Upper lobe of left lung (tissue), 6 donors: ENCODE measurements around the gene TPRG1. TPM values are rescaled to one million over a fixed set of nuclear protein-coding genes. Genes with fewer than 3 reads are reported as not detected.

Source experiments
- ATAC-seq, 2 donors: fragments of 200-7000 bp; cut with Tn5 transposase; one replicate each; pipeline ENCODE4 v1.9.1; 2022; ENCODE audit warnings: mild to moderate bottlenecking in 2 of 2, moderate library complexity in 2 of 2; ENCODE audit not compliant: low FRiP score in 2 of 2
- DNase-seq, 2 donors: peaks; one replicate each; pipeline ENCODE4 v3.0.0-alpha.2; 2019 to 2020
- H3K27ac ChIP-seq, 4 donors: fragments of 200-600 bp; sonication (generic); one replicate each; pipeline ENCODE4 v1.5.1; 2016 to 2019
- H3K27me3 ChIP-seq, 4 donors: fragments of 200-600 bp; sonication (generic); one replicate each; pipeline ENCODE4 v1.5.1; 2017 to 2019
- H3K36me3 ChIP-seq, 4 donors: fragments of 200-600 bp; sonication (generic); one replicate each; pipeline ENCODE4 v1.5.1; 2016 to 2019
- H3K4me1 ChIP-seq, 4 donors: fragments of 200-600 bp; sonication (generic); one replicate each; pipeline ENCODE4 v1.5.1; 2018 to 2019
- H3K4me3 ChIP-seq, 4 donors: fragments of 200-600 bp; sonication (generic); one replicate each; pipeline ENCODE4 v1.5.1; 2017 to 2019; ENCODE audit warnings: mild to moderate bottlenecking in 2 of 4, moderate library complexity in 1 of 4
- H3K9me3 ChIP-seq, 4 donors: fragments of 200-600 bp; sonication (generic); one replicate each; pipeline ENCODE4 v1.5.1; 2018 to 2019
- CTCF ChIP-seq, 6 experiments: fragments of 450-650 bp in 4 of 6; fragments of 200-600 bp in 2 of 6; sonication (generic) in 2 of 6; IDR thresholded peaks; one replicate each; pipeline ENCODE4 v1.5.1; 2016 to 2019; ENCODE audit warnings: antibody characterized with exemption in 6 of 6
- EP300 ChIP-seq, 4 donors: sonication (generic); formaldehyde crosslinking; IDR thresholded peaks; one replicate each; pipeline ENCODE4 v1.5.1; 2017; ENCODE audit warnings: antibody characterized with exemption in 4 of 4, control low read depth in 2 of 4
- POLR2A ChIP-seq, 4 donors: fragments of 450-650 bp; IDR thresholded peaks; one replicate each; pipeline ENCODE4 v1.5.1; 2016 to 2017; ENCODE audit warnings: antibody characterized with exemption in 4 of 4, mild to moderate bottlenecking in 2 of 4
- POLR2AphosphoS5 ChIP-seq, 2 donors: sonication (generic); formaldehyde crosslinking; IDR thresholded peaks; one replicate each; pipeline ENCODE4 v1.5.1; 2017; ENCODE audit warnings: antibody characterized with exemption in 2 of 2
- WGBS, 2 donors: methylation state at CpG; one replicate each; pipeline ENCODE4 v1.1.5; 2017 to 2018; 5-methylcytosine and 5-hydroxymethylcytosine counted together
- total RNA-seq, 6 donors: library from RNA; depleted of rRNA in 4 of 6; stranded (reverse); fragments of >200 nt in 4 of 6; gene quantifications; one replicate each; pipeline versions ENCODE4 v1.1.0 to v1.2.1, GENCODE V29; 2016 to 2021
- donor health status: DM: no; HTN: no; CAD: no; lungs with moderate emphysema.
- donor health status: DM: no; HTN: yes; CAD: no; lungs with severe emphysema.

The TPRG1 gene
- total RNA-seq, 6 donors from 2014 or later = 12.8 to 76.5 (median 25.9) TPM

- Histone ChIP-seq H3K4me3 (no peak overlapping the region), H3K9me3 (no peaks in the 10 kb centered on the region), H3K4me1 (peaks cover 0 to 8% (median 0%) of the 10 kb centered on the region in 4 donors), H3K27ac (peak overlapping the region in 3 of 4 donors; percentile 44 to 59 (median 57)), H3K36me3 (no peaks in the 10 kb centered on the region), H3K27me3 (no peaks in the 10 kb centered on the region)
- 56 to 58% methylated on average over 6 of the region's 6 CpGs for WGBS, 2 donors
- TF ChIP-seq CTCF (IDR thresholded peaks at IDR 0.05) = no peak
- TF ChIP-seq EP300 (IDR thresholded peaks at IDR 0.05) = no peak
- TF ChIP-seq POLR2AphosphoS5 (IDR thresholded peaks at IDR 0.05) = no peak
- DNase-seq (peak in 1 of 2 donors; percentile 61), ATAC-seq (peak; percentile 55 to 91)
Measured at GRCh38 chr3:189316296-189317019, 144.7 kb downstream of the TPRG1 start.

DNA sequence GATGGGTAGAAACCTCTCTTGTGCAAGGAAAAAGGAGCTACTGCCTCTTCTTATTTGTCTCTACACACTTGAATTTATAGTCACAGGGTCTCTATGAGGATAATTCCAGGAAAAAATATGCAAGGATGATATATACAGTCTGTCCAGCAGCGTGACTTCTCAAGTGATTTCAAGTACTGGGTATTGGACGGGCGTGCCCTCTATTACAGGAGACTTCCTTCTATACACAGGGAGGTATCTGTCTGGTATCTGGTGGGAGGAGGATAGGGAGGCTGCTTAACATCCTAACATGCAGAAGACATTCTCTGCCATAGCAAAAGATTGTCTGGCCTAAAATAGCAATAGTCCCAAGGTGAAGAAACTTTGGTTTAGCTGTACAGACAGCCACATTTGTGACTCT, 146.1 kb downstream of the TPRG1 start:
- Histone ChIP-seq H3K4me3 (no peak overlapping the region), H3K9me3 (no peaks in the 10 kb centered on the region), H3K4me1 (peaks cover 0 to 8% (median 0%) of the 10 kb centered on the region in 4 donors), H3K36me3 (no peaks in the 10 kb centered on the region), H3K27me3 (no peaks in the 10 kb centered on the region), H3K27ac (no peak overlapping the region)
- DNase-seq (no peak), ATAC-seq (no peak)
- 60 to 63% methylated on average over 3 of the region's 3 CpGs for WGBS, 2 donors
- TF ChIP-seq CTCF (IDR thresholded peaks at IDR 0.05) (no peak), POLR2A (IDR thresholded peaks at IDR 0.05) (no peak)

DNA sequence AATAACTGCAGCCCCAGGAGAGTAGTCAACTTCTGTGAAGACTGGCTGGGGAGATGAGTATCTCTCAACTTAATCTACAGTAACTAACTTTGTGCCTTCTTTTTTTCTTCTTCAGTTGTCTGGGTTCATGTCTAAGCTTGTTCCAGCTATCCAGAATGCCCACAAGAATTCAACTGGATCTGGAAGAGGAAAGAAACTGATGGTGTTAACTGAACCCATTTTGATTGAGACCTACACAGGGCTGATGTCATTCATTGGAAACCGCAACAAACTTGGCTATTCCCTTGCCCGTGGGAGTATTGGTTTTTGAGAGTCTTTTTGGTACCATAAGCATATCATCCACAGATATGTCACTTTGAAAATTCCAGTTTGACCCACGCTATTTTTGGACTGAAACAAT, 148.7 kb downstream of the TPRG1 start:
- no peak overlapping the region for H3K4me3 ChIP-seq
- ATAC-seq (no peak), DNase-seq (no peak)
- H3K9me3 ChIP-seq = no peaks in the 10 kb centered on the region
- H3K36me3 ChIP-seq = no peaks in the 10 kb centered on the region
- H3K4me1 ChIP-seq = peaks cover 3 to 14% (median 5%) of the 10 kb centered on the region in 4 donors
- no peak for TF ChIP-seq CTCF (IDR thresholded peaks at IDR 0.05)
- TF ChIP-seq EP300 (IDR thresholded peaks at IDR 0.05) = no peak
- TF ChIP-seq POLR2AphosphoS5 (IDR thresholded peaks at IDR 0.05) = no peak
- no peak for TF ChIP-seq POLR2A (IDR thresholded peaks at IDR 0.05)
- H3K27ac ChIP-seq = no peak overlapping the region
- no peaks in the 10 kb centered on the region for H3K27me3 ChIP-seq
- WGBS, 2 donors = 85 to 93% methylated on average over 3 of the region's 3 CpGs

DNA sequence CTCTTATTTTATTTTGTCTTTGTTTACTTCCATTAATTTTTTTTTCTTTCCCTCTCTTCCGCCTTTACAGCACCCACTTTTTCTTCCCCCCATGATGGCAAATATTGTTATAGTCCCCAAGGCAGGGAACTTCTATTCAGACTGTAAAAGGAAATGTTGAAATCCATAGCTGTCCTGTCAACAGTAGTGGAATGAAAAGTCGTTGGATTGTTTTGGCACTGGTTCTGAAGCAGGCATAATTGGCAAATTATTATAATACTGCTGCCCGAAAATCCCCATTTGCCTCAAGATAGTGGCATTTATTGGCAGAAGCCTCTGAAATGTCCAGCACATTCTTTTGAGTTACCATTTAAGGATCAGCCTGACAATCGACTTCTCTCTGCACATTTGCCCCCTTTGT, 150.6 kb downstream of the TPRG1 start:
- no peak overlapping the region for H3K27ac ChIP-seq
- TF ChIP-seq POLR2AphosphoS5 (IDR thresholded peaks at IDR 0.05) (no peak), EP300 (IDR thresholded peaks at IDR 0.05) (no peak), CTCF (IDR thresholded peaks at IDR 0.05) (no peak), POLR2A (IDR thresholded peaks at IDR 0.05) (no peak)
- H3K36me3 ChIP-seq = no peaks in the 10 kb centered on the region
- no peak overlapping the region for H3K4me3 ChIP-seq
- WGBS, 2 donors = 36 to 37% methylated on average over 4 of the region's 4 CpGs
- no peak for DNase-seq
- no peaks in the 10 kb centered on the region for H3K27me3 ChIP-seq
- no peaks in the 10 kb centered on the region for H3K9me3 ChIP-seq
- ATAC-seq = no peak
- peaks cover 3 to 7% (median 5%) of the 10 kb centered on the region in 4 donors for H3K4me1 ChIP-seq
